H9 (cell line): ENCODE measurements around the gene CLEC11A. TPM values are rescaled to one million over a fixed set of nuclear protein-coding genes. Genes with fewer than 3 reads are reported as not detected.

ENCODE experiments used
- DNase-seq: peaks from one replicate; pipeline ENCODE4 v3.0.0-alpha.2; 2017
- H2AFZ ChIP-seq: one replicate; pipeline ENCODE4 v1.6.1; 2013; ENCODE audit warnings: mild to moderate bottlenecking, low read length, control low read depth, moderate library complexity
- H2AK5ac ChIP-seq: 2 replicates; pipeline ENCODE4 v1.6.1; 2013; ENCODE audit warnings: low read length, control low read depth, mixed read lengths; ENCODE audit not compliant: insufficient read length
- H2BK120ac ChIP-seq: one replicate; pipeline ENCODE4 v1.6.1; 2013; ENCODE audit warnings: low read depth, mild to moderate bottlenecking, low read length, control low read depth, inconsistent platforms; ENCODE audit not compliant: poor library complexity, severe bottlenecking
- H2BK12ac ChIP-seq: 2 replicates; pipeline ENCODE4 v1.6.1; 2013; ENCODE audit warnings: low read length, control low read depth, mixed read lengths, low read depth; ENCODE audit not compliant: insufficient read length
- H2BK15ac ChIP-seq: 2 replicates; pipeline ENCODE4 v1.6.1; 2013; ENCODE audit warnings: low read depth, low read length, control low read depth
- H2BK20ac ChIP-seq: one replicate; pipeline ENCODE4 v1.6.1; 2013; ENCODE audit warnings: low read depth, mild to moderate bottlenecking, low read length, control low read depth, inconsistent platforms; ENCODE audit not compliant: poor library complexity, severe bottlenecking
- H2BK5ac ChIP-seq: 2 replicates; pipeline ENCODE4 v1.6.1; 2013; ENCODE audit warnings: low read length, control low read depth, mixed read lengths; ENCODE audit not compliant: insufficient read length
- H3K14ac ChIP-seq: 2 replicates; pipeline ENCODE4 v1.6.1; 2013; ENCODE audit warnings: low read length, control low read depth; ENCODE audit not compliant: insufficient read depth
- H3K18ac ChIP-seq: 2 replicates; pipeline ENCODE4 v1.6.1; 2013; ENCODE audit warnings: low read depth, mild to moderate bottlenecking, mixed read lengths, low read length, control low read depth; ENCODE audit not compliant: insufficient read length
- H3K23ac ChIP-seq: 2 replicates; pipeline ENCODE4 v1.6.1; 2013; ENCODE audit warnings: low read length, control low read depth, mixed read lengths, low read depth; ENCODE audit not compliant: insufficient read length
- H3K23me2 ChIP-seq: 2 replicates; pipeline ENCODE4 v1.6.1; 2013; ENCODE audit warnings: low read depth, mild to moderate bottlenecking, mixed read lengths, low read length, control low read depth; ENCODE audit not compliant: insufficient read length, poor library complexity, severe bottlenecking
- H3K27ac ChIP-seq: 2 replicates; pipeline ENCODE4 v1.5.1; 2013; ENCODE audit warnings: low read length, control low read depth, mixed read lengths, low read depth; ENCODE audit not compliant: insufficient read length
- H3K27me3 ChIP-seq: 2 replicates; pipeline ENCODE4 v1.6.1; 2013; ENCODE audit warnings: low read length, control low read depth, inconsistent platforms; ENCODE audit not compliant: insufficient read depth
- H3K4ac ChIP-seq: 2 replicates; pipeline ENCODE4 v1.6.1; 2013; ENCODE audit warnings: low read depth, mild to moderate bottlenecking, control low read depth, inconsistent platforms, low read length, moderate library complexity
- H3K4me1 ChIP-seq: 2 replicates; pipeline ENCODE4 v1.6.1; 2013; ENCODE audit warnings: low read length, control low read depth, inconsistent platforms; ENCODE audit not compliant: insufficient read depth
- H3K4me2 ChIP-seq: 2 replicates; pipeline ENCODE4 v1.6.1; 2013; ENCODE audit warnings: low read length, control low read depth, mixed read lengths; ENCODE audit not compliant: insufficient read length, insufficient read depth
- H3K56ac ChIP-seq: 2 replicates; pipeline ENCODE4 v1.6.1; 2013; ENCODE audit warnings: low read depth, mild to moderate bottlenecking, mixed read lengths, low read length, control low read depth; ENCODE audit not compliant: insufficient read length
- H3K79me1 ChIP-seq: 2 replicates; pipeline ENCODE4 v1.6.1; 2013; ENCODE audit warnings: low read depth, mild to moderate bottlenecking, moderate library complexity, low read length, control low read depth, inconsistent platforms; ENCODE audit not compliant: insufficient read depth, poor library complexity, severe bottlenecking
- H3K79me2 ChIP-seq: 2 replicates; pipeline ENCODE4 v1.6.1; 2013; ENCODE audit warnings: low read length, control low read depth, inconsistent platforms; ENCODE audit not compliant: insufficient read depth
- H3K9ac ChIP-seq: 2 replicates; pipeline ENCODE4 v1.6.1; 2013; ENCODE audit warnings: low read length, control low read depth, mixed read lengths; ENCODE audit not compliant: insufficient read length; ENCODE audit errors: extremely low read depth
- H3K9me3 ChIP-seq: one replicate; pipeline ENCODE4 v1.6.1; 2013; ENCODE audit warnings: low read depth, low read length, inconsistent platforms; ENCODE audit not compliant: control insufficient read depth
- H3T11ph ChIP-seq: one replicate; pipeline ENCODE4 v1.6.1; 2013; ENCODE audit warnings: mild to moderate bottlenecking, low read length, control low read depth, inconsistent platforms
- H4K20me1 ChIP-seq: one replicate; pipeline ENCODE4 v1.6.1; 2013; ENCODE audit not compliant: control insufficient read depth, insufficient read length, insufficient read depth
- H4K5ac ChIP-seq: 2 replicates; pipeline ENCODE4 v1.6.1; 2013; ENCODE audit warnings: low read depth, mild to moderate bottlenecking, mixed read lengths, low read length, control low read depth; ENCODE audit not compliant: insufficient read length
- H4K8ac ChIP-seq: replicated peaks from 2 replicates; pipeline ENCODE4 v1.6.1; 2013; ENCODE audit warnings: low read length, control low read depth, mixed read lengths, low read depth; ENCODE audit not compliant: insufficient read length
- H4K91ac ChIP-seq: 2 replicates; pipeline ENCODE4 v1.6.1; 2013; ENCODE audit warnings: low read depth, mild to moderate bottlenecking, moderate library complexity, mixed read lengths, low read length, control low read depth; ENCODE audit not compliant: insufficient read length
- H3K27ac Mint-ChIP-seq, 3 experiments: 2 replicates in 2 of 3; 3 replicates in 1 of 3; pipeline ENCODE4 v1.8.0; 2020 to 2021; ENCODE audit warnings: mixed read lengths in 3 of 3, mild to moderate bottlenecking in 1 of 3, moderate library complexity in 1 of 3
- H3K27me3 Mint-ChIP-seq: 2 replicates; pipeline ENCODE4 v1.8.0; 2021; ENCODE audit warnings: low read depth, mild to moderate bottlenecking, moderate library complexity, mixed read lengths
- H3K36me3 Mint-ChIP-seq, 3 experiments: 2 replicates in 2 of 3; 3 replicates in 1 of 3; pipeline ENCODE4 v1.8.0; 2020 to 2021; ENCODE audit warnings: low read depth in 3 of 3, mixed read lengths in 3 of 3; ENCODE audit not compliant: insufficient read depth in 1 of 3
- H3K4me1 Mint-ChIP-seq, 2 experiments: 2 replicates each; pipeline ENCODE4 v1.8.0; 2020; ENCODE audit warnings: mixed read lengths in 2 of 2
- H3K4me3 Mint-ChIP-seq, 2 experiments: 2 replicates in 1 of 2; 3 replicates in 1 of 2; pipeline ENCODE4 v1.8.0; 2020 to 2021; ENCODE audit warnings: mild to moderate bottlenecking in 2 of 2, mixed read lengths in 2 of 2, moderate library complexity in 1 of 2
- H3K9me3 Mint-ChIP-seq, 2 experiments: 2 replicates in 1 of 2; 3 replicates in 1 of 2; pipeline ENCODE4 v1.8.0; 2020; ENCODE audit warnings: mild to moderate bottlenecking in 2 of 2, mixed read lengths in 2 of 2, moderate library complexity in 1 of 2
- WGBS: extraction: QIAGEN DNeasy Blood & Tissue Kit; methylation state at CpG from one replicate; pipeline ENCODE4 v1.1.7; 2013; ENCODE audit warnings: missing lambda C conversion rate, low lambda C conversion rate, mixed read lengths; ENCODE audit not compliant: insufficient read length; ENCODE audit errors: extremely low coverage; 5-methylcytosine and 5-hydroxymethylcytosine counted together
- total RNA-seq: library from RNA; stranded (reverse); gene quantifications from 2 replicates; pipeline ENCODE4 v1.2.1, GENCODE V29; 2021
- TF ChIP-seq, protein P1 (sequence below): fragments of 200-600 bp; sonication (generic); conservative IDR thresholded peaks from 3 replicates; pipeline ENCODE4 v1.8.0; 2021; ENCODE audit warnings: antibody characterized with exemption, mild to moderate bottlenecking

CLEC11A gene
- total RNA-seq, 1 experiment from 2014 or later, result 3.9 TPM

DNA sequence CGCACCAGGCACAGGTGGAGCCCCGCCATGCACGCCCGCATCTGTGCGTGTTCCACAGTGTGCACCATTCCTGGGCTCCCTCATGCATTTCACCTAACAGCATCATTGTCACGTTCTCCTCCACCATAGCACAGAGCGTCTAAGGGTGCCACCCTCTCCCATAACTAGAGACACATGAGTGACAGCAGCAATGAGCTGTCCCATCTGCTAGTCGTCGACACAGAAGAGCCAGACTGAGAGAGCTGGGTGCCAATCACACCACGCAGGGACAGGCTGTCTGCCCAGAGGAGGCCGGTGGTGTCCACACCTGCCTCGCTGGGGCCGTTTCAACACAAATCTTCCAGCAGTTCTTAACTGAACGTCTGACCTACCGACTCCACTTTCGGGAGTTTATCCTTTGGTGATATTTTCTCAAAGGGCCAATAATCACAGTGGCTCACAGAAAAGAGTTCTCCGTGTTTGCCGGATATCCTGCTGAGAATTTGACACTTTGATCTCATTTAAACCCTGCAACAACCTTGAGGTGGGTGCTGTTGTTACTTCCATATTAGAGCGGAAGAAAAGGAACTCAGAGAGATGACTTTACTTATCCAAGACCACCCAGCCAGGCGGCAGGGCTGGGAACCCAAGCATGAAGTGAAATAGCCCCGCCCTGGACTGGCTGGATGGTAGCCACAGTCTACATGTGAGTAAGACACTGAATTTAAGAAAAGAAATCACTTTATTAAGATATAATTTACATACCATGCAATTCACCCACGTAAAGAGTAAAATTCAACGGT is 16.2 kb downstream of the CLEC11A start:
- H3K27ac Mint-ChIP-seq, result no peak overlapping the region
- H3K23me2 ChIP-seq, result no peaks in the 10 kb centered on the region
- H3K4me1 Mint-ChIP-seq, result peaks cover 4 to 8% of the 10 kb centered on the region in 2 experiments
- no peak overlapping the region for H2BK12ac ChIP-seq
- TF ChIP-seq, protein P1, sequence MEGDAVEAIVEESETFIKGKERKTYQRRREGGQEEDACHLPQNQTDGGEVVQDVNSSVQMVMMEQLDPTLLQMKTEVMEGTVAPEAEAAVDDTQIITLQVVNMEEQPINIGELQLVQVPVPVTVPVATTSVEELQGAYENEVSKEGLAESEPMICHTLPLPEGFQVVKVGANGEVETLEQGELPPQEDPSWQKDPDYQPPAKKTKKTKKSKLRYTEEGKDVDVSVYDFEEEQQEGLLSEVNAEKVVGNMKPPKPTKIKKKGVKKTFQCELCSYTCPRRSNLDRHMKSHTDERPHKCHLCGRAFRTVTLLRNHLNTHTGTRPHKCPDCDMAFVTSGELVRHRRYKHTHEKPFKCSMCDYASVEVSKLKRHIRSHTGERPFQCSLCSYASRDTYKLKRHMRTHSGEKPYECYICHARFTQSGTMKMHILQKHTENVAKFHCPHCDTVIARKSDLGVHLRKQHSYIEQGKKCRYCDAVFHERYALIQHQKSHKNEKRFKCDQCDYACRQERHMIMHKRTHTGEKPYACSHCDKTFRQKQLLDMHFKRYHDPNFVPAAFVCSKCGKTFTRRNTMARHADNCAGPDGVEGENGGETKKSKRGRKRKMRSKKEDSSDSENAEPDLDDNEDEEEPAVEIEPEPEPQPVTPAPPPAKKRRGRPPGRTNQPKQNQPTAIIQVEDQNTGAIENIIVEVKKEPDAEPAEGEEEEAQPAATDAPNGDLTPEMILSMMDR, result no peak
- no peaks in the 10 kb centered on the region for H3K4me1 ChIP-seq
- no peak overlapping the region for H3K9ac ChIP-seq
- no peak overlapping the region for H2AK5ac ChIP-seq
- no peak for DNase-seq
- H3K9me3 Mint-ChIP-seq, result no peaks in the 10 kb centered on the region
- no peak overlapping the region for H2BK120ac ChIP-seq
- no peak overlapping the region for H2BK15ac ChIP-seq
- H3K4ac ChIP-seq, result no peak overlapping the region
- peaks cover 61% of the 10 kb centered on the region for H3K27me3 Mint-ChIP-seq
- no peak overlapping the region for H3K56ac ChIP-seq
- no peaks in the 10 kb centered on the region for H4K20me1 ChIP-seq
- no peak overlapping the region for H4K91ac ChIP-seq
- no peak overlapping the region for H3K18ac ChIP-seq
- no peak overlapping the region for H2AFZ ChIP-seq
- no peak overlapping the region for H4K5ac ChIP-seq
- no peak overlapping the region for H3K4me2 ChIP-seq
- H3K4me3 Mint-ChIP-seq, result no peak overlapping the region
- H3K27me3 ChIP-seq, result no peaks in the 10 kb centered on the region
- no peak overlapping the region for H3K27ac ChIP-seq
- H2BK20ac ChIP-seq, result no peak overlapping the region
- no CpG with 5 or more reads among the region's 23 CpGs for WGBS
- no peak overlapping the region for H4K8ac ChIP-seq
- H3K23ac ChIP-seq, result no peak overlapping the region
- H3K79me2 ChIP-seq, result no peaks in the 10 kb centered on the region
- H3K9me3 ChIP-seq, result no peaks in the 10 kb centered on the region
- H2BK5ac ChIP-seq, result no peak overlapping the region
- no peaks in the 10 kb centered on the region for H3K36me3 Mint-ChIP-seq
- H3K14ac ChIP-seq, result no peak overlapping the region
- no peak overlapping the region for H3T11ph ChIP-seq
- no peaks in the 10 kb centered on the region for H3K79me1 ChIP-seq
